ENCODE results near the gene CLDN4.
"Not testable (repeated sequence)": the region's sequence is repeated elsewhere in the genome, so short reads cannot be mapped to it uniquely, and the experiment has no call there.

CLDN4 gene

GRCh38 chr7:73831584-73831833 lies 713 bp downstream of the CLDN4 start:
- CTCF ChIA-PET: no interaction called here

GRCh38 chr7:73831834-73832651 lies 1.2 kb downstream of the CLDN4 start:
- TF ChIP-seq CTBP1 (IDR thresholded peaks at IDR 0.05; ENCODE audit: borderline replicate concordance) (no peak), ARNT (IDR thresholded peaks at IDR 0.05) (no peak), SP1 (IDR thresholded peaks at IDR 0.05) (no peak), SUZ12 (IDR thresholded peaks at IDR 0.05) (no peak), FOXK2 (IDR thresholded peaks at IDR 0.05) (no peak)
- DNase-seq (ENCODE audit: extremely low spot score): no peak
- ChIA-PET CTCF (no interaction called here), POLR2A (no interaction called here)

More at GRCh38 chr7:73831584-73831833, 713 bp downstream of the CLDN4 start:
- TF ChIP-seq LEF1 (IDR thresholded peaks at IDR 0.05; ENCODE audit: borderline replicate concordance) (no peak), FOXK2 (IDR thresholded peaks at IDR 0.05) (no peak), TARDBP (IDR thresholded peaks at IDR 0.05) (no peak), SUZ12 (IDR thresholded peaks at IDR 0.05) (no peak), ZNF384 (IDR thresholded peaks at IDR 0.05) (no peak), ELF4 (IDR thresholded peaks at IDR 0.05) (no peak), ARNT (IDR thresholded peaks at IDR 0.05) (no peak), BHLHE40 (IDR thresholded peaks at IDR 0.05; ENCODE audit: borderline replicate concordance) (no peak), NFRKB (IDR thresholded peaks at IDR 0.05) (no peak), SP1 (IDR thresholded peaks at IDR 0.05) (no peak), HDGF (IDR thresholded peaks at IDR 0.05; ENCODE audit: borderline replicate concordance) (no peak)
- DNase-seq (ENCODE audit: extremely low spot score): no peak
- POLR2A ChIA-PET: no interaction called here

DNA sequence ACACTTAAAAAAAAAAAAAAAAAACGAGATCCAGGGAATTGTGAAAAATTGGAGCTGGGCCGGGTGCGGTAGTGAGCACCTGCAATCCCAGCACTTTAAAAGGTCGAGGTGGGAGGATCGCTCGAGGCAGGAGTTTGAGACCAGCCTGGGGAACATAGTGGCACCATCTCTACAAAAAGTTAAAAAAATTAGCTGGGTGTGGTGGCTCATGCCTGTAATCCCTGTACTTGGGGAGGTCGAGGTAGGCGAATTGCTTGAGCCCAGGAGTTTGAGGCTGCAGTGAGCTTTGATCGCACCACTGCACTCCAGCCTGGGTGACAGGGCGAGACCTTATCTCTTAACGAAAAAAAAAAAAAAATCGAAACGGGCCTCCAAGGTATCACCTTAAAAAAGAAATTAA lies 2.0 kb downstream of the CLDN4 start:
- TF ChIP-seq SP1 (IDR thresholded peaks at IDR 0.05) (no peak), CTBP1 (IDR thresholded peaks at IDR 0.05; ENCODE audit: borderline replicate concordance) (no peak), BHLHE40 (IDR thresholded peaks at IDR 0.05; ENCODE audit: borderline replicate concordance) (no peak), FOXK2 (IDR thresholded peaks at IDR 0.05) (no peak), ARNT (IDR thresholded peaks at IDR 0.05) (no peak), NFRKB (IDR thresholded peaks at IDR 0.05) (no peak), LEF1 (IDR thresholded peaks at IDR 0.05; ENCODE audit: borderline replicate concordance) (no peak), PKNOX1 (IDR thresholded peaks at IDR 0.05) (no peak), FOXA1 (IDR thresholded peaks at IDR 0.05) (no peak), ZNF384 (IDR thresholded peaks at IDR 0.05) (no peak), TARDBP (IDR thresholded peaks at IDR 0.05) (no peak), SUZ12 (IDR thresholded peaks at IDR 0.05) (no peak), L3MBTL2 (conservative IDR thresholded peaks at IDR 0.05) (no peak), HDGF (IDR thresholded peaks at IDR 0.05; ENCODE audit: borderline replicate concordance) (no peak), FOXM1 (IDR thresholded peaks at IDR 0.05; ENCODE audit: borderline replicate concordance) (no peak), ELF4 (IDR thresholded peaks at IDR 0.05) (no peak)
- no peak for DNase-seq (ENCODE audit: extremely low spot score)
- ChIA-PET CTCF (no interaction called here), POLR2A (no interaction called here)

- TF ChIP-seq FOXA1 (IDR thresholded peaks at IDR 0.05): no peak
- TF ChIP-seq LEF1 (IDR thresholded peaks at IDR 0.05; ENCODE audit: borderline replicate concordance): no peak
- no peak for TF ChIP-seq FOXM1 (IDR thresholded peaks at IDR 0.05; ENCODE audit: borderline replicate concordance)
- no peak for TF ChIP-seq BHLHE40 (IDR thresholded peaks at IDR 0.05; ENCODE audit: borderline replicate concordance)
- no peak for TF ChIP-seq CTBP1 (IDR thresholded peaks at IDR 0.05; ENCODE audit: borderline replicate concordance)
- no peak for DNase-seq (ENCODE audit: extremely low spot score)
- ChIA-PET CTCF (no interaction called here), POLR2A (interaction anchor here (1.1 kb wide), 1 partner anchor 9 kb away, joined by 4 read pairs; the partner anchor contains the start of gene METTL27)
These were observed 2.6 kb downstream of the CLDN4 start for GRCh38 chr7:73833251-73833919.

DNA sequence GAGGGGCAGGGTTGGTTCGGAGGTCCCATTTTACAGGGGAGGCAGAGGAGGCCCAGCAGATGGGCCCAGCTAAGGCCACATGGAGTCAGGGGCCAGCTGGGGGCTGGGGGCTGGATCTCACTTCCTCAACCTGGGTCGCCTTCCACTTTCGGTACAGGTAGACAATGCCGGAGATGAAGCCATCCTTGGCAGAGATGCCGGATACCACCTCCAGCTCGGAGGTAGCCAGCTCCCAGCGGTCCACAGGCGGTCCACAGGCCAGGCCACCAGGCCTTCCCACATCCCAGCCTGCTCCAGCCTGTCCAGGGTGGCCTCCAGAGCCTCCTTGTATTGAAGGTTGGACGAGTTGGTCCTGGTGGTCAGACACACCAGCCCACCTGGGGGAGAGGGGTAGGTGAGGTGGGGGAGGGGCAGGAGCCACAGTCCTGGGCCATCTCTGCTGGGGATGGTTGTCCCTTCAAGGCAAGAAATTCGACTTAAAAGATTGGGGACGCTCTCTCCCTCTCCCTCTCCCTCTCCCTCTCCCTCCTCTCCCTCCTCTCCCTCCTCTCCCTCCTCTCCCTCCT lies 3.9 kb downstream of the CLDN4 start:
- CTCF ChIA-PET: interaction anchor here (0.6 kb wide), 1 partner anchor 20 kb away, joined by 3 read pairs; no protein-coding TSS in a partner anchor
- POLR2A ChIA-PET: interaction anchor here (1.1 kb wide), 1 partner anchor 7 kb away, joined by 4 read pairs; the partner anchor contains the start of gene METTL27
- TF ChIP-seq LEF1 (IDR thresholded peaks at IDR 0.05; ENCODE audit: borderline replicate concordance): no peak
- no peak for TF ChIP-seq L3MBTL2 (conservative IDR thresholded peaks at IDR 0.05)
- no peak for DNase-seq (ENCODE audit: extremely low spot score)

DNA sequence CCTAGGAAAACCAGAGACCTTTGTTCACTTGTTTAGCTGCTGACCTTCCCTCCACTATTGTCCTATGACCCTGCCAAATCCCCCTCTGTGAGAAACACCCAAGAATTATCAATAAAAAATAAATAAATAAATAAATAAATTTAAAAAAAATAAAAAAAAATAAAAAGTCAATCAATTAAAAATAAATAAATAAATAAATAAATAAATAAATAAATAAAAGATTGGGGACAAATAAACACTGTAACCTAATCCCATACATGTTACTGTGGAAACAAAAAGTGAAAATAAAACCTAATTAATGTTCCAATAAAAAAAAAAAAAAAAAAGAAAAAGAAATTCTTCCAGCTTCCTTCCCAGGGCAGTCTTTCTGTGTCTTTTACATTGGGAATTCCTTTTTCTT lies 6.4 kb downstream of the CLDN4 start:
- CTCF ChIA-PET; POLR2A ChIA-PET; DNase-seq (ENCODE audit: extremely low spot score): not testable (repeated sequence)

DNA sequence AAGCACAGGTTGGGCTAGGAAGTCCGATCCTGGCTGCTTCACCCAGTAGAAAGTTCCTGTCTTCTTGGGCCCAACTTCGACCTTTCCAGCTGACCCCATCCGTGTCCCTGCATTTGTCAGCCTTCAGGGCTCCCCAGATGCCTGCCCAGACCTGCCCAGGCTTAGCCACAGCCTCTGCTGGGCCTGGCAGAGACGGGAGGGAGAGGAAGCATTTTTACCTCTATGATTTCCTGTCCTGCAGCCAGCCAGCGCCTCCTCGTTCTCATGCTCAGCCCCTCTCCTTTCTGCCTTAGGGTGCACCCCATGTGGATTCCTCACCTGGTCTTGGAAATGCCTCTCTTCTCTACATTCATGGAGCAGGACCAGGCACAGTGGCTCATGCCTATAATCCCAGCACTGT lies 7.8 kb downstream of the CLDN4 start:
- ChIA-PET CTCF (no interaction called here), POLR2A (no interaction called here)
- TF ChIP-seq ZNF384 (IDR thresholded peaks at IDR 0.05): no peak
- TF ChIP-seq SUZ12 (IDR thresholded peaks at IDR 0.05): no peak
- TF ChIP-seq HDGF (IDR thresholded peaks at IDR 0.05; ENCODE audit: borderline replicate concordance): no peak
- no peak for TF ChIP-seq L3MBTL2 (conservative IDR thresholded peaks at IDR 0.05)
- TF ChIP-seq LEF1 (IDR thresholded peaks at IDR 0.05; ENCODE audit: borderline replicate concordance): no peak
- TF ChIP-seq SP1 (IDR thresholded peaks at IDR 0.05): no peak
- TF ChIP-seq FOXM1 (IDR thresholded peaks at IDR 0.05; ENCODE audit: borderline replicate concordance): no peak
- no peak for TF ChIP-seq TARDBP (IDR thresholded peaks at IDR 0.05)
- TF ChIP-seq NFRKB (IDR thresholded peaks at IDR 0.05): no peak
- TF ChIP-seq CTBP1 (IDR thresholded peaks at IDR 0.05; ENCODE audit: borderline replicate concordance): no peak
- no peak for TF ChIP-seq FOXA1 (IDR thresholded peaks at IDR 0.05)
- no peak for TF ChIP-seq BHLHE40 (IDR thresholded peaks at IDR 0.05; ENCODE audit: borderline replicate concordance)
- no peak for TF ChIP-seq ARNT (IDR thresholded peaks at IDR 0.05)
- TF ChIP-seq ELF4 (IDR thresholded peaks at IDR 0.05): no peak
- TF ChIP-seq PKNOX1 (IDR thresholded peaks at IDR 0.05): no peak
- TF ChIP-seq FOXK2 (IDR thresholded peaks at IDR 0.05): no peak
- no peak for DNase-seq (ENCODE audit: extremely low spot score)
